ENCODE measurements around the gene F2R. TPM values are rescaled to one million over a fixed set of nuclear protein-coding genes. Genes with fewer than 3 reads are reported as not detected.
"Not testable (repeated sequence)": the region's sequence is repeated elsewhere in the genome, so short reads cannot be mapped to it uniquely, and the experiment has no call there.

The F2R gene
- total RNA-seq, 4 donors from 2014 or later = 0.38 to 13.0 (median 4.9) TPM

- Histone ChIP-seq H3K4me3 (no peak overlapping the region), H3K36me3 (no peaks in the 10 kb centered on the region), H3K27ac (no peak overlapping the region), H3K9me3 (no peaks in the 10 kb centered on the region), H3K4me1 (no peaks in the 10 kb centered on the region), H3K27me3 (no peaks in the 10 kb centered on the region)
- DNase-seq = no peak
- 43 to 53% methylated on average over 3 of the region's 3 CpGs for WGBS, 2 donors
- intact Hi-C loops (cut with DNase I) = no loop called here
- no peak for TF ChIP-seq CTCF (IDR thresholded peaks at IDR 0.05)
- no peak for TF ChIP-seq POLR2A (IDR thresholded peaks at IDR 0.05)
Measured at GRCh38 chr5:76754668-76755078, 38.7 kb downstream of the F2R start.

GRCh38 chr5:76755779-76756637, 40.1 kb downstream of the F2R start:
- TF ChIP-seq POLR2A (IDR thresholded peaks at IDR 0.05) (no peak), CTCF (IDR thresholded peaks at IDR 0.05) (no peak)
- H3K4me1 ChIP-seq = no peaks in the 10 kb centered on the region
- H3K27ac ChIP-seq = no peak overlapping the region
- H3K27me3 ChIP-seq = no peaks in the 10 kb centered on the region
- WGBS, 2 donors = 90 to 91% methylated on average over 10 to 11 of the region's 11 CpGs
- H3K4me3 ChIP-seq = no peak overlapping the region
- no peaks in the 10 kb centered on the region for H3K9me3 ChIP-seq
- no peaks in the 10 kb centered on the region for H3K36me3 ChIP-seq
- intact Hi-C loops (cut with DNase I) = no loop called here
- no peak for DNase-seq

GRCh38 chr5:76757049-76757448, 41.1 kb downstream of the F2R start:
- no peak overlapping the region for H3K27ac ChIP-seq
- TF ChIP-seq POLR2A (IDR thresholded peaks at IDR 0.05) (no peak), CTCF (IDR thresholded peaks at IDR 0.05) (no peak)
- no peaks in the 10 kb centered on the region for H3K4me1 ChIP-seq
- no peaks in the 10 kb centered on the region for H3K36me3 ChIP-seq
- H3K4me3 ChIP-seq = no peak overlapping the region
- no peaks in the 10 kb centered on the region for H3K9me3 ChIP-seq
- DNase-seq = no peak
- H3K27me3 ChIP-seq = no peaks in the 10 kb centered on the region
- WGBS, 2 donors = 95 to 96% methylated on average over 4 of the region's 4 CpGs
- intact Hi-C loops (cut with DNase I) = no loop called here

- H3K4me1 ChIP-seq; H3K27ac ChIP-seq; intact Hi-C loops (cut with DNase I); H3K36me3 ChIP-seq; H3K27me3 ChIP-seq; DNase-seq; H3K9me3 ChIP-seq; H3K4me3 ChIP-seq: not testable (repeated sequence)
- 47 to 57% methylated on average over 7 to 9 of the region's 9 CpGs for WGBS, 2 donors
Measured at GRCh38 chr5:76761118-76761517, 45.2 kb downstream of the F2R start.

- intact Hi-C loops (cut with DNase I) = no loop called here
- 82 to 88% methylated on average over 2 of the region's 2 CpGs for WGBS, 2 donors
- no peaks in the 10 kb centered on the region for H3K4me1 ChIP-seq
- H3K4me3 ChIP-seq = no peak overlapping the region
- no peaks in the 10 kb centered on the region for H3K27me3 ChIP-seq
- no peak overlapping the region for H3K27ac ChIP-seq
- H3K36me3 ChIP-seq = no peaks in the 10 kb centered on the region
- TF ChIP-seq POLR2A (IDR thresholded peaks at IDR 0.05) = no peak
- TF ChIP-seq CTCF (IDR thresholded peaks at IDR 0.05) = no peak
- H3K9me3 ChIP-seq = peaks cover 0 to 7% (median 0%) of the 10 kb centered on the region in 3 donors
- no peak for DNase-seq
Measured at GRCh38 chr5:76762484-76762883, 46.6 kb downstream of the F2R start.

All from esophagus squamous epithelium (tissue), 5 donors.